Measurements from ENCODE around the gene POLA1.

POLA1 gene

GRCh38 chrX:24672701-24673190 is 21.0 kb upstream of the POLA1 start:
- TF ChIP-seq POLR2A (IDR thresholded peaks at IDR 0.05; ENCODE audit: low read depth, low read length): no peak
- FAIRE-seq (no peak), DNase-seq (ENCODE audit: insufficient read length, low spot score) (no peak)

GRCh38 chrX:24673424-24673823 is 20.3 kb upstream of the POLA1 start:
- DNase-seq (ENCODE audit: insufficient read length, low spot score): no peak
- TF ChIP-seq POLR2A (IDR thresholded peaks at IDR 0.05; ENCODE audit: low read depth, low read length): no peak
- FAIRE-seq: no peak

GRCh38 chrX:24676403-24677024 is 17.2 kb upstream of the POLA1 start:
- FAIRE-seq: no peak
- no peak for TF ChIP-seq POLR2A (IDR thresholded peaks at IDR 0.05; ENCODE audit: low read depth, low read length)
- DNase-seq (ENCODE audit: insufficient read length, low spot score): no peak

- TF ChIP-seq POLR2A (IDR thresholded peaks at IDR 0.05; ENCODE audit: low read depth, low read length): no peak
- no peak for DNase-seq (ENCODE audit: insufficient read length, low spot score)
- no peak for FAIRE-seq
These were observed 10.8 kb upstream of the POLA1 start for GRCh38 chrX:24682739-24683432.

DNA sequence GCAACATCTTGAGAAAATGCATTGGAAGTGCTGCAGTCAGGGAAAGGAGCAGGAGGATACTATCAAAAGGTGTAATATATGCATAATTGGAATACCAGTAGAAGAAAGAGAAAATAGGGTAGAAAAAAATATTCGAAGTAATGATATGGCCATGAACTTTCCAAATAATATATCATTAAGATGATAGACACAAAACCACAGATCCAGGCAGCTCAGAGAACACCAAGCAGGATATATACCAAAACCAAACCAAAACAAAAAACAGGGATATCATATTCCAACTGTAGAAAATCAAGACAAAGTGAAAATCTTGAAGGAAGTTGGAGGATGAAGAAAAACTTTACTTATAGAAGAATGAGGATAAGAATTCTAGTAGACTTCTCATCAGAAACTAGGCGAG is 9.7 kb upstream of the POLA1 start:
- DNase-seq (ENCODE audit: insufficient read length, low spot score) (no peak), FAIRE-seq (no peak)
- no peak for TF ChIP-seq POLR2A (IDR thresholded peaks at IDR 0.05; ENCODE audit: low read depth, low read length)

GRCh38 chrX:24692305-24692704 is 1.4 kb upstream of the POLA1 start:
- no peak for DNase-seq (ENCODE audit: insufficient read length, low spot score)
- no peak for FAIRE-seq
- no peak for TF ChIP-seq POLR2A (IDR thresholded peaks at IDR 0.05; ENCODE audit: low read depth, low read length)

DNA sequence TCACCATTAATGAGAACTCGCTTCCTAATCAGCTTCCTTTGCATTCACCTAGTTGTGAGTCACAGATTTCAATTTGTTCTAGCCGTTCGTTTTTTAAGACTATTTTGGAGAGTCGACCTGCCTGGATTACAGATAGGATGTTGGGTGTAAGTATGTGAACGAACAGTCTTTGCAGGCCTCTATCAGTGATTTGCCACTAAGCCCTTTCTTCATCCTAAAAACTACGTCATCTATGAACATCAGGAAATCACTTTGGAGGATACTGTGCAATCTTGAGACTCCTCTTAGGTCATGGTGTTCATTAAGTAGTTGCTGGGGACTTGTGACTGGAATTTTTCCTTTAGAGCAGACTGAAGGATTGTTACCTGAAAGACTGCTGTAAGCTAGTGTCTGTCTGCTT is 1.1 kb downstream of the POLA1 start:
- TF ChIP-seq POLR2A (IDR thresholded peaks at IDR 0.05; ENCODE audit: low read depth, low read length): no peak
- DNase-seq (ENCODE audit: insufficient read length, low spot score): no peak
- no peak for FAIRE-seq

DNA sequence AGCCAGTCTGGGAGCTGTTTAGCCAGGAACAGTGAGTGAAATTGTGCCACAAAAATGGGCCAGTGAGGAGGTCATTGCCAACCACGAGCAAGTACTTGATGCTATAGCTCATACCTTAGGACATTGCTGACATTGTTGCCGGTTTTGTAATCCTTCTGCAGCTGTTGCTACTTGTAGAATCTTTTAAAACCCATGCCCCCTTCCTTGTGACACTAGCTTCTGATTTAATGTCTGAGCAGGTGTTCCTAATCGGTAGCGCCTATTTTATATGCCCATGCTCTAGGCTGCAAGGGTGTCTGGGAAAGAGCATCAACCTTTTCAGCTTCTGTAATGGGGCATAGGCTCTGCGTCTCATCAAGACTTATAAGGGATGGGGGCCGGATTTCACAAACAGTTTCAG is 2.6 kb downstream of the POLA1 start:
- no peak for TF ChIP-seq POLR2A (IDR thresholded peaks at IDR 0.05; ENCODE audit: low read depth, low read length)
- no peak for FAIRE-seq
- DNase-seq (ENCODE audit: insufficient read length, low spot score): no peak

DNA sequence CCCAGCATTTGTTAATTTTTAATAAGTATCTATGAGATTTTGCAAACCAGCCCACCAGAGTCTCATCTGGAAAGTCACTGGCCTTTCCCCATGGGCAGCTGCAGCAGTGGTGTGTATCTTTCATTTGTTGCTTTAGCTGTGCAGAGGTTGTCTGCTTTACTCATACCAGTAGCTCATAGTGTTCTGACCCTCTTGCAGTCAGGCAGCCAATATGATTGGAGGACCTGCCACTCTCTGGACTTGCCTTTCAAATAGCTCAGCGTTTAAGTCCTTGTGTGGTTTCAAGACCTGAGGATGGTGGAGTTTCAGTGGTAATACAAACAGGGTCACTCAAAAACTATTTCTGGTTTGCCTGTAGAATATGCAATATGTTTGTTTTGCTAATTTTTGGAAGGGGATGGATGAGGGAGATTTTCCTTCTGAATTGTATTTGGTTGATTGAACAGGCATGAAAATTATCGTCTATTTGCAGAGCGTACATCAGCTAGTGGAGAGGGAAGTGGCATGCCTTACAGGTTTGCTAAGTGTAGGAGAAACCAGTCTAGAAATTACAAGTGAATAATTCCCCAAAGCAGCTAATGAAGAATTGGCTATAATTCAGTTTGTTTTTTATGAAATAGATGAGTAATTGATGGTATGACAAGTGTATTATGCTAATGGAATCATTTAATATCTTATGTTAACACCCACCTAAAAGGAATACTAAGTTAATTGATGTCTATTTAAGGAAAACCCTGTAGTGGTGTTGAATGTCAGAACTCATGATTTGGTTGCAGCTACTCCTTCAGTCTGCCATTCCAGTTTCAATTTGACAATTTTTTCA is 8.9 kb downstream of the POLA1 start:
- no peak for DNase-seq (ENCODE audit: insufficient read length, low spot score)
- no peak for TF ChIP-seq POLR2A (IDR thresholded peaks at IDR 0.05; ENCODE audit: low read depth, low read length)
- FAIRE-seq: no peak

- FAIRE-seq: no peak
- no peak for TF ChIP-seq POLR2A (IDR thresholded peaks at IDR 0.05; ENCODE audit: low read depth, low read length)
- DNase-seq (ENCODE audit: insufficient read length, low spot score): no peak
These were observed 9.4 kb downstream of the POLA1 start for GRCh38 chrX:24703185-24703494.

DNA sequence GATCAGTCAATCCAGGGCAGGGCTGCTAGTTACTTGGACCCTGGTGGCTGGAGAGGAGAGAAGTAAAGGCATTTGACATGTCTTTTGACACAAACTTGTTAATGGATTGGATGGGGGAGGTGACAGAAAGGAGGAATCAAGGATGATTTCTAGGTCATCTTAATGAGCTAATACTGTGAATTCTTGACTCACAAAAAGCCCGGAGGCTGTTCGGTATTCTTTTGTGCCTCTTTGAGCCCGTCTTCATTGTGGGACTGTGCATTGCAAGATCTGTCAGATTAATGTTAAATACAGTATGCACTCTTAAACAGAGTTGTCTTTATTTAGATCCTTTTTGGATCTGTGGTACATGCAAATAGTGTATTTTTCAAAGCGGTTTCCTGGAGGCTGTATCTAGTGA is 25.1 kb downstream of the POLA1 start:
- no peak for DNase-seq (ENCODE audit: insufficient read length, low spot score)
- no peak for FAIRE-seq
- TF ChIP-seq POLR2A (IDR thresholded peaks at IDR 0.05; ENCODE audit: low read depth, low read length): no peak

DNA sequence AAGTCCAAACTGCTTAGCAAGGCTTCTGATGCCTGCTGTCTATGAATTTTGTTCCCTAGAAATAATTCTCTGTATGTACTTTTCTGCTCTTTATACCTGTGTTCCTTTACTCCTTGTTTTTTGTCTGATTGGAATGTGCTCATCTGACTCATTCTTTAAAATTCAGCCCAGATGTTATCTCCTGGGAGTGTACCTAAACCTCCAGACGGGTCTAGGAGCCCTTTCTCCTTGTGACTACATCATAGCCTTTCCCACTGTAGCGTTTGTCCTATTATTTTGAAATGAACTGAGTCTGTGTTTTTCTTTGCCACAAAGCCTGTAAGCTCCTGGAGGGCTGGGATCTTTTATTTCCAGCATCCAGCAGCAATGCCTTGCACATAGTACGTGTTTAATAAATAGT is 26.3 kb downstream of the POLA1 start:
- FAIRE-seq (no peak), DNase-seq (ENCODE audit: insufficient read length, low spot score) (no peak)
- no peak for TF ChIP-seq POLR2A (IDR thresholded peaks at IDR 0.05; ENCODE audit: low read depth, low read length)

- no peak for FAIRE-seq
- no peak for DNase-seq (ENCODE audit: insufficient read length, low spot score)
- no peak for TF ChIP-seq POLR2A (IDR thresholded peaks at IDR 0.05; ENCODE audit: low read depth, low read length)
These were observed 34.8 kb downstream of the POLA1 start for GRCh38 chrX:24728530-24728929.

DNA sequence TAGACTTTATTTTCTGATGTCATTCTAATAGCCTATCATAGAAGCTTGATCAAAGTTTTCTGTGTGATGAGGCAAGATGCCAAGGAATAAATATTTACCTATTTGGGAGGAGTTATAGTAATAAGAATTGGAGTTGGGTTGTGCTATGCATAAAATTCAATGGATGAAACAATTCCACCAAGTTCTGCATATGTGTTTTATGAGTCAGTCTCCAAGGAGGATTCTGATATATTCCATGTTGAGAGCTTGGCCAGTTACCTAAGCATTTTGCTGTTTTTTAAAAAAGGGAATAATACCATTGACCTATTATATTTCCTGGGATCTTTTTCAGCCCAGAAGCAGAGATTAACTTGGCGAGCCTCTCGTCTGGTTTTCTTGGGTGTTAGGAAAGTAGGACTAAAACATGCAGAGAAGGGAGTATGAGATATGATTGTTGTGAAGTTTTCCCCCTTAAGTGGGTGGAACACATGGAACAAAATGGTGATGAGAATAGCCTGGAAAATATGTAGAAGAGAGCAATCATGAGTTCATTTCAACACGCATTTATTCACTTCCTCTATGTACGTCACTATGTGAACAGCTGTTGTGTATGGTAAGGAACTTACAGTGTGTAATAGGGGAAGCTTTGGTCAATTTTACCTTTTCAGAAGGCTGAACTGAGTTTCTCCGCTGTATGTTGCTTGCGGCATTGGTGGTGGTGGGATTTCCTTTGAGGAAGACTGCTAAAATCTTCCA is 39.2 kb downstream of the POLA1 start:
- FAIRE-seq: no peak
- no peak for DNase-seq (ENCODE audit: insufficient read length, low spot score)
- TF ChIP-seq POLR2A (IDR thresholded peaks at IDR 0.05; ENCODE audit: low read depth, low read length): no peak

All from H54 (cell line).